Left lung (tissue), 10 donors: ENCODE measurements around the gene IL17RE. TPM values are rescaled to one million over a fixed set of nuclear protein-coding genes. Genes with fewer than 3 reads are reported as not detected.
"Not testable (repeated sequence)": the region's sequence is repeated elsewhere in the genome, so short reads cannot be mapped to it uniquely, and the experiment has no call there.

Experiments
- ATAC-seq: fragments of 200-7000 bp; cut with Tn5 transposase; one replicate; pipeline ENCODE4 v1.9.1; 2020; ENCODE audit warnings: moderate library complexity
- DNase-seq, 4 donors: peaks; one replicate each; pipeline ENCODE4 v3.0.0-alpha.2; 2013 to 2020
- H3K27ac ChIP-seq, 2 donors: fragments of 200-600 bp; sonication (generic) in 1 of 2; one replicate each; pipeline versions ENCODE4 v1.5.0 to v1.8.0; 2020 to 2021
- H3K27me3 ChIP-seq, 2 donors: fragments of 200-600 bp; sonication (generic) in 1 of 2; one replicate each; pipeline versions ENCODE4 v1.5.0 to v1.8.0; 2020 to 2021
- H3K36me3 ChIP-seq, 2 donors: fragments of 200-600 bp; sonication (generic) in 1 of 2; one replicate each; pipeline versions ENCODE4 v1.5.0 to v1.8.0; 2020 to 2021
- H3K4me1 ChIP-seq, 2 donors: fragments of 200-600 bp; one replicate each; pipeline ENCODE4 v1.8.0; 2021
- H3K4me3 ChIP-seq, 2 donors: fragments of 200-600 bp; sonication (generic) in 1 of 2; one replicate each; pipeline versions ENCODE4 v1.5.0 to v1.8.0; 2020 to 2021; ENCODE audit warnings: mild to moderate bottlenecking in 1 of 2
- H3K9me3 ChIP-seq, 2 donors: fragments of 200-600 bp; sonication (generic) in 1 of 2; one replicate each; pipeline versions ENCODE4 v1.5.0 to v1.8.0; 2020 to 2021
- intact Hi-C, 2 donors: fragments of 100-400 bp; cut with DNase I; formaldehyde crosslinking; loops; one replicate each; pipeline versions ENCODE4 v1.11.2 to v1.14.2; 2022
- polyA plus RNA-seq, 6 donors: library from polyadenylated mRNA; unstranded; fragments of 120-200 nt; gene quantifications; one replicate each; pipeline ENCODE4 v1.2.1, GENCODE V29; 2013; ENCODE audit not compliant: insufficient read length in 6 of 6
- total RNA-seq, 2 donors: library from RNA; stranded (reverse); fragmentation: NEBNext Ultra II Directional; extraction: Animal tissue kit (Norgen Biotek cat#: 25700); gene quantifications; one replicate each; pipeline ENCODE4 v1.2.1, GENCODE V29; 2021
- TF ChIP-seq, protein P1 (sequence below), 2 donors: fragments of 200-600 bp; sonication (generic) in 1 of 2; IDR thresholded peaks; one replicate each; pipeline versions ENCODE4 v1.5.0 to v1.8.0; 2021; ENCODE audit warnings: antibody characterized with exemption in 2 of 2
- donor health status: DM: no; HTN: yes; CAD: no.
- donor health status: DM: no; HTN: no; CAD: no.

Gene IL17RE
- total and polyA plus RNA-seq, 8 donors: 14.4 to 108 (median 80.5) TPM

DNA sequence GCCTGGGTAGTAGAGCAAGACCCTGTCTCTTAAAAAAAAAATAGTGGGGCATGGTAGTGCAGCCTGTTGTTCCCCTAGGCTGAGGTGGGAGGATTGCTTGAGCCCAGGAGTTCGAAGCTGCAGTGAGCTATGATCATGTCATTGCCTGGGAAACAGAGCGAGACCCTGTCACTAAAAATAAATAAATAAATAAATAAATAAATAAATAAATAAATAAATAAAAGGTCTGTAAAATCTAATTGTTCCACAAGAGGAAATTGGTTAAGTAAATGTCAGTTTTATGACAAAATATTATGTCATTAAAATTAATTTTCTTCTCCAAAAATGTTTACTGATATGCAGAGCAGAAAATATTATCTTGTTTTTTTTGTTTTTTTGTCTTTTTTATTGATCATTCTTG, 36.3 kb downstream of the IL17RE start:
- Histone ChIP-seq H3K27me3 (no peaks in the 10 kb centered on the region), H3K4me1 (peaks cover 8 to 26% of the 10 kb centered on the region in 2 donors), H3K9me3 (no peaks in the 10 kb centered on the region), H3K4me3 (no peak overlapping the region), H3K36me3 (peaks cover 0 to 50% of the 10 kb centered on the region in 2 donors), H3K27ac (no peak overlapping the region)
- ATAC-seq (no peak), DNase-seq (no peak)
- TF ChIP-seq, protein P1, sequence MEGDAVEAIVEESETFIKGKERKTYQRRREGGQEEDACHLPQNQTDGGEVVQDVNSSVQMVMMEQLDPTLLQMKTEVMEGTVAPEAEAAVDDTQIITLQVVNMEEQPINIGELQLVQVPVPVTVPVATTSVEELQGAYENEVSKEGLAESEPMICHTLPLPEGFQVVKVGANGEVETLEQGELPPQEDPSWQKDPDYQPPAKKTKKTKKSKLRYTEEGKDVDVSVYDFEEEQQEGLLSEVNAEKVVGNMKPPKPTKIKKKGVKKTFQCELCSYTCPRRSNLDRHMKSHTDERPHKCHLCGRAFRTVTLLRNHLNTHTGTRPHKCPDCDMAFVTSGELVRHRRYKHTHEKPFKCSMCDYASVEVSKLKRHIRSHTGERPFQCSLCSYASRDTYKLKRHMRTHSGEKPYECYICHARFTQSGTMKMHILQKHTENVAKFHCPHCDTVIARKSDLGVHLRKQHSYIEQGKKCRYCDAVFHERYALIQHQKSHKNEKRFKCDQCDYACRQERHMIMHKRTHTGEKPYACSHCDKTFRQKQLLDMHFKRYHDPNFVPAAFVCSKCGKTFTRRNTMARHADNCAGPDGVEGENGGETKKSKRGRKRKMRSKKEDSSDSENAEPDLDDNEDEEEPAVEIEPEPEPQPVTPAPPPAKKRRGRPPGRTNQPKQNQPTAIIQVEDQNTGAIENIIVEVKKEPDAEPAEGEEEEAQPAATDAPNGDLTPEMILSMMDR (IDR thresholded peaks at IDR 0.05): no peak
- intact Hi-C loops: no loop called here

DNA sequence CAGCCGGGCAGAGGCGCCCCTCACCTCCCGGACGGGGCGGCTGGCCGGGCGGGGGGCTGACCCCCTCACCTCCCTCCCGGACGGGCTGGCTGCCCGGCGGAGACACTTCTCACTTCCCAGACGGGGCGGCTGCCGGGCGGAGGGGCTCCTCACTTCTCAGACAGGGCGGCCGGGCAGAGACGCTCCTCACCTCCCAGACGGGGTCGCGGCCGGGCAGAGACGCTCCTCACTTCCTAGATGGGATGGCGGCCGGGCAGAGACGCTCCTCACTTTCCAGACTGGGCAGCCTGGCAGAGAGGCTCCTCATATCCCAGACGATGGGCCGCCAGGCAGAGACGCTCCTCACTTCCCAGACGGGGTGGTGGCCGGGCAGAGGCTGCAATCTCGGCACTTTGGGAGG, 37.3 kb downstream of the IL17RE start:
- H3K4me3 ChIP-seq, DNase-seq, intact Hi-C loops, H3K9me3 ChIP-seq, H3K27ac ChIP-seq, H3K27me3 ChIP-seq, ATAC-seq: not testable (repeated sequence)
- Histone ChIP-seq H3K4me1 (peaks cover under 1 to 17% of the 10 kb centered on the region in 2 donors), H3K36me3 (peaks cover 0 to 58% of the 10 kb centered on the region in 2 donors)

DNA sequence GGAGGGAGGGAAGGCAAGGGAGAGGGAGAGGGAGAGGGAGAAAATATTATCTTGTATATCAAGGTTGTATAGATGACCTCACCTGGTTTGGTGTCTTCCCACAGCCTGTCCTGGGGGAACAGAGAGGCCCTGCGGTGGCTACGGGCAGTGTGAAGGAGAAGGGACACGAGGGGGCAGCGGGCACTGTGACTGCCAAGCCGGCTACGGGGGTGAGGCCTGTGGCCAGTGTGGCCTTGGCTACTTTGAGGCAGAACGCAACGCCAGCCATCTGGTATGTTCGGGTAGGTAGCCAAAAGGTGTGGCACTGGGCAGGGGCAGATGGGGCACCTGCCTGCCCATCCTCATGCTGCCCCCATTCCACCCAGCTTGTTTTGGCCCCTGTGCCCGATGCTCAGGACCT, 38.1 kb downstream of the IL17RE start:
- Histone ChIP-seq H3K27ac (no peak overlapping the region), H3K4me3 (no peak overlapping the region), H3K36me3 (peaks cover 0 to 58% of the 10 kb centered on the region in 2 donors), H3K9me3 (no peaks in the 10 kb centered on the region), H3K27me3 (no peaks in the 10 kb centered on the region), H3K4me1 (peaks cover 0 to 9% of the 10 kb centered on the region in 2 donors)
- ATAC-seq (no peak), DNase-seq (no peak)
- intact Hi-C loops: no loop called here
- TF ChIP-seq, protein P1 (IDR thresholded peaks at IDR 0.05): no peak

DNA sequence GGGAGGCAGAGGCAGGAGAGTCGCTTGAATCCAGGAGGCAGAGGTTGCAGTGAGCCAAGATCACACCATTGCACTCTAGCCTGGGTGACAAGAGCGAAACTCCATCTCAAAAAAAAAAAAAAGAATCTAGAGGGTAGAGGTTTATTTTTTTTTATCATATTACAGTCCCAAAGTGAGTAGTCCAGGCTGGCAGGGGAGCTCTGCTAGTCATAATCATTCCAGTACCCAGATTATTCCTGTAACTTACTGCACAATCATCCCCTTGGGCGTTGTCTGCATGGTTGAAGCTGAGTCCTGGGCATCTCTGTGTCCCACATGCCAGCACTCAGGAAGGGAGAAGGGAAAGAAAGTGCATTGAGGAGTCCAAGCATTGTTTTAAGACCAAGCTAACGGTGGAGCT, 39.5 kb downstream of the IL17RE start:
- Histone ChIP-seq H3K27me3 (no peaks in the 10 kb centered on the region), H3K4me3 (no peak overlapping the region), H3K9me3 (no peaks in the 10 kb centered on the region), H3K36me3 (peaks cover 0 to 52% of the 10 kb centered on the region in 2 donors), H3K27ac (no peak overlapping the region), H3K4me1 (peaks cover 0 to 5% of the 10 kb centered on the region in 2 donors)
- DNase-seq (no peak), ATAC-seq (no peak)
- intact Hi-C loops: no loop called here
- TF ChIP-seq, protein P1 (IDR thresholded peaks at IDR 0.05): no peak

DNA sequence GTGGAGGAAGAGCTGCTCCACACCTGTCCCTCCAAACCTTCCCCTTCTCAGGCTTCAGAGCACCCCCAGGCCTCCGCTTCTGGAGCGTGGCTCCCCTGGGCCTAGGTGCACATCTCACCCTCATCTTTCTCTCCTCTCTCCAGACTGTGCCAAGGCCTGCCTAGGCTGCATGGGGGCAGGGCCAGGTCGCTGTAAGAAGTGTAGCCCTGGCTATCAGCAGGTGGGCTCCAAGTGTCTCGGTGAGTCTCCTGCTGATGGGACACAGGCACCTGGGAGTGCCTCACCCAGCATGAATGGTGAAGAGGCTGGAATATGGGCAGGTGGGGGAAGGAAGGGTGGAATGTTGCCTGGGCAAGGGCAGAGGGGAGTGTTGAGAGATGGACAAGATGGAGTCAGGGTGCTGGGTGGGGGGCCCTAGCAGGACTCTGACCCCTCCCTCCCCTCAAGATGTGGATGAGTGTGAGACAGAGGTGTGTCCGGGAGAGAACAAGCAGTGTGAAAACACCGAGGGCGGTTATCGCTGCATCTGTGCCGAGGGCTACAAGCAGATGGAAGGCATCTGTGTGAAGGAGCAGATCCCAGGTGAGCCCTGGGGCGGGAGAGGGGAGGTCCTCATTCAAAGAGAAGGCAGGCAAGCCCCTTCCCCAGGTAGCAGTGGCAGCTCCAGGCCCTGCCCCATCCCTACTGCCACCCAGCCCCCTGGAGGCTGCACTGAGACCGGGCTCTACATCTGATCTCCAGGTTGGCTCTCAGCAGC, 40.5 kb downstream of the IL17RE start:
- Histone ChIP-seq H3K36me3 (peaks cover 0 to 43% of the 10 kb centered on the region in 2 donors), H3K27me3 (no peaks in the 10 kb centered on the region), H3K27ac (no peak overlapping the region), H3K4me1 (peaks cover 0 to 5% of the 10 kb centered on the region in 2 donors), H3K4me3 (no peak overlapping the region), H3K9me3 (no peaks in the 10 kb centered on the region)
- TF ChIP-seq, protein P1 (IDR thresholded peaks at IDR 0.05): no peak
- ATAC-seq: no peak
- intact Hi-C loops: no loop called here
- no peak for DNase-seq
